Subcutaneous adipose tissue (tissue), 4 donors: ENCODE results near the gene PTPRK. TPM values are rescaled to one million over a fixed set of nuclear protein-coding genes. Genes with fewer than 3 reads are reported as not detected.

Experiments used
- CTCF ChIP-seq: fragments of 450-650 bp; IDR thresholded peaks from one replicate; pipeline ENCODE4 v1.5.1; 2016; ENCODE audit warnings: low read depth, mild to moderate bottlenecking, control low read depth, antibody characterized with exemption, moderate library complexity
- total RNA-seq, 4 donors: library from RNA; depleted of rRNA; stranded (reverse); fragments of >200 nt; gene quantifications; one replicate each; pipeline ENCODE4 v1.1.0, GENCODE V29; 2016

The PTPRK gene
- total RNA-seq, 4 donors from 2014 or later: 21.6 to 31.0 (median 26.1) TPM

- no peak for TF ChIP-seq CTCF
Measured at GRCh38 chr6:128111096-128111495, 409.3 kb downstream of the PTPRK start.

- no peak for TF ChIP-seq CTCF
Measured at GRCh38 chr6:128107682-128108081, 412.7 kb downstream of the PTPRK start.

GRCh38 chr6:128099571-128100197 lies 420.7 kb downstream of the PTPRK start:
- TF ChIP-seq CTCF: no peak

- TF ChIP-seq CTCF: no peak
Measured at GRCh38 chr6:128098000-128098581, 422.3 kb downstream of the PTPRK start.

- no peak for TF ChIP-seq CTCF
Measured at GRCh38 chr6:128097009-128097408, 423.4 kb downstream of the PTPRK start.

- no peak for TF ChIP-seq CTCF
Measured at GRCh38 chr6:128095362-128095761, 425.0 kb downstream of the PTPRK start.

GRCh38 chr6:128079021-128079420 lies 441.4 kb downstream of the PTPRK start:
- no peak for TF ChIP-seq CTCF
